GM12891 (cell line): ENCODE data around the gene SERPINB13.

Source experiments
- DNase-seq: peaks from one replicate; pipeline ENCODE4 v3.0.0; 2011; ENCODE audit warnings: low spot score; ENCODE audit not compliant: insufficient read length
- FAIRE-seq: peaks from 2 replicates; lab custom pipeline; 2011; peaks lifted over from hg19 to GRCh38; lab: Jason Lieb, UNC
- PAX5 ChIP-seq: IDR thresholded peaks from 2 replicates; pipeline ENCODE4 v1.6.1; 2011; ENCODE audit warnings: low read length, moderate library complexity, mild to moderate bottlenecking; ENCODE audit not compliant: insufficient read depth, severe bottlenecking
- POLR2A ChIP-seq: IDR thresholded peaks from 2 replicates; pipeline ENCODE4 v1.6.1; 2011; ENCODE audit warnings: low read depth, low read length, control low read depth
- POLR2AphosphoS5 ChIP-seq: IDR thresholded peaks from 2 replicates; pipeline ENCODE4 v1.6.1; 2011; ENCODE audit warnings: low read depth, low read length, control low read depth
- POU2F2 ChIP-seq: IDR thresholded peaks from 2 replicates; pipeline ENCODE4 v1.6.1; 2011; ENCODE audit warnings: low read depth, mild to moderate bottlenecking, control low read depth, low read length, moderate library complexity
- SPI1 ChIP-seq: IDR thresholded peaks from 2 replicates; pipeline ENCODE4 v1.6.1; 2011; ENCODE audit warnings: low read depth, low read length, control low read depth
- TAF1 ChIP-seq: IDR thresholded peaks from 2 replicates; pipeline ENCODE4 v1.6.1; 2011; ENCODE audit warnings: low read depth, low read length, control low read depth

Gene SERPINB13

DNA sequence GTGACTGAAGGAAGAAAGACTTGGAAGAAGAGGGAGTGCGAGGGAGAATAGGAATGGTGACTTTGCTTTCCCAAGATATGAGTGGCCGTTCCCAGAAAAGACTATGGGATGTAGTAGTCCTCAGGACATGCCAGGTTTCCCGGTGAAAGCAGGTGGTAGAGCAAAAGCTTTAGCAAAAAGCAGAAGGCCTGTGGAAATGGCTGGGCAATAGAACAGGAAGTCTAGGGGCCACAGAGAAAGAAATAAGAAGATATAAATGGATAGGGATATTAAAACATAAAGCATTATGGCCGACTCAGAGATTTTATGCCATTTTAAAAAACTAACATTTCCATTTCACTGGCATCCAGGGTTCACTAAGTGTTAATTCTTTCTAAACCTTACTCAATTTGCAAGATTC, 1.2 kb upstream of the SERPINB13 start:
- DNase-seq, result no peak
- FAIRE-seq, result no peak
- TF ChIP-seq POLR2A (no peak), TAF1 (no peak), SPI1 (no peak), POLR2AphosphoS5 (no peak)

DNA sequence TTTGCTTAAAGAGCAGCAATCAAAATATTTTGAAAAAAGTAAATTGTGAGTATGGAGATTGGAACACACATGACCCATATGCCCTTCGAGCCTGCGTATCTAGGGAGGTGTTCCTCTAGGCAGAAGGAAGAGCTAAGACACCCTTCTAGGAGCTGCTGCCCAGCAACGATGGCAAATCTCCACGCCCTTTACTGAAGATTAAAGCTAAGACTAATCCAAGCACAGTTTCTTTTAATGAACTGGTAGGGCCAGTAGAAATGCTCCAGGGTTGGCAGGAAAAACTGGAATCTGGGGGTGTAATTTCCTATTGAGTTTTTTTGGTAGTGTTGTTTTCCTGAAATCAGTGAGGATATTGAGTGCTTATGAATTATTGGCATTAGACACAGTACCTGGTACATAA, 712 bp upstream of the SERPINB13 start:
- no peak for DNase-seq
- TF ChIP-seq PAX5 (no peak), TAF1 (no peak), POLR2AphosphoS5 (no peak), SPI1 (no peak), POU2F2 (no peak), POLR2A (no peak)
- FAIRE-seq, result no peak

DNA sequence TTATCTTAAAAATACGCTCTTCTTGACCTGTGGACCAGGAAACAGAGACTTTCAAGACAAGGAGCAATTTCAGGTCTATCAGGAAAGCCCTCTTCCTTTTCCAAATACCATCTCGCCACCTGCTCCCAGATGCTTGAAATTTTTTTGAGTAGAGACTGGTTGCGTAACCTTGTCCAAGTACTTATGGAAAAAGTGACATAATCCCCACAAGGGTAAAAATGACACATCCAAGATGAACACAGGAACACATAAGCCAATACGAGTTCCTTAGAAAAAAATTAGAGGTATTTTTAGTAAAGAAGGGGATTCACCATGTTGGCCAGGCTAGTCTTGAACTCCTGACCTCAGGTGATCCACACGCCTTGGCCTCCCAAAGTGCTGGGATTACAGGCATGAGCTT, 1.8 kb downstream of the SERPINB13 start:
- TF ChIP-seq POLR2AphosphoS5, result no peak
- no peak for TF ChIP-seq SPI1
- no peak for TF ChIP-seq POLR2A
- no peak for FAIRE-seq
- no peak for DNase-seq

DNA sequence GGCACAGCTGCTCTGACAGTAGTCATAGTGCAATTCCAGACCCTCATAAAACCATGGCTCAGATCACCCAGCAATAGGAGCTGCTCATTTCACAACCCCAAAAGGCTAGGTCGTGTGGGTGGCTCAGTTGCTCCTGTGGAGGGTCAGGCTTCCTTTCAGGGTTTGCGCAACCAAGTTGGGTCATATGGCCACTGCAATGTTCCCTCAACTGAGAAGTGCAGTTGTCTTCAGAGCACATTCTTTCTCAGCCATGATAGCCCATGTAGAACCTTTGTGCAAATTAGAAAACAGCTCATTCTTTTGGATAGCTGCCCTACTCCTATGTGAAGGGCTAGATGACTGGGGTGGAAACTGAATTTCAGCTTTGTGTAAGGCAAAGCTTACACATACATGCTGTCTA, 3.2 kb downstream of the SERPINB13 start:
- no peak for DNase-seq
- TF ChIP-seq POLR2A (no peak), POLR2AphosphoS5 (no peak), PAX5 (no peak), TAF1 (no peak), POU2F2 (no peak), SPI1 (no peak)
- no peak for FAIRE-seq

DNA sequence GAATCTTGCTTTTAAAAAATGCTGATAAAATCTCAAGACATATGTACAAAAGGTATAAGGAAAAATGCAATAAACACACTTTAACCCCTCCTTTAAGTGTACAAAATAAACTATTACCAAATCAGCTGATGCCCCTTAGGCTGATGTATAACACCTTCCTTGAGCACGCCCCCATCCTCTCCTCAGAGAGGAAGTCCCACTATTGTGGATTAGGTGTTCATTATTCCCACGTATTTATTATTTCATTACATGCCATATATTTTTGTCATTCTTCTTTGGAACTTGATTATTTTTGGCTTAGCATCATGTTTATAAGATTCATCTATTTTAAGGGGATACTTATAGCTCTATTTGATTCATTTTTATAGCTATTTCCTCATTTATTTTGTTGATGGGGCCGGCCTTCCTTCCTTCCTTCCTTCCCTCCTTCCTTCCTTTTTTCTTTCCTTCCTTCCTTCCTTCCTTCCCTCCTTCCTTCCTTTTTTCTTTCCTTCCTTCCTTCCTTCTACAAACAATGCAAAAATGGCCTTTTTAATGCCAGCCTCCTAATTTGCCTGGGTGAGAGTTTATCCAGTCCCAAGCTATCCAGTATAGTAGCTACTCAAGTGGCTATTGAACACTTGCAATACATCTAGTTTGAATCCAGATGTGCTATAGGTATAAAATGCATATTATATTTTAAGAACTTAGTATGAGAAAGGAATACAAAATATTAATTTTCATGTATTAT, 4.0 kb downstream of the SERPINB13 start:
- no peak for TF ChIP-seq TAF1
- TF ChIP-seq POLR2A, result no peak
- TF ChIP-seq PAX5, result no peak
- TF ChIP-seq SPI1, result no peak
- no peak for TF ChIP-seq POU2F2
- TF ChIP-seq POLR2AphosphoS5, result no peak
- no peak for FAIRE-seq
- no peak for DNase-seq

DNA sequence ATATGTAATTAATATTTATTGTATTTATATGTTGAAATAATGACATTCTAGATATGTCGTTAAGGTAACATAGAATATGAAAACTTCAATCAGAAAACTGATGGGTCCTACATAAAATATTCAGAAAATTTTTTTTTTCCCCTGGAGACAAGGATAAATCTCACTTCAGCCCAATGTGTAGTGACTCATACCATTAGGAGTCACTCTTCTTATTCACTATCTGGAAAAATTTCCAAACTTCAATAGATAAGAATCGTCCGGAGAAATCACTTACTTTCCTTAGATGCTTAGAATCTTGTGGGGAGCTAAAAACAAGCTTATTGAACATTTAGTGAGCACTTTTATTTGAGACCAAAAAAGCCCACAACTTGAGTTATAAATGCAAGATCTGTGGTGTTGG, 4.6 kb downstream of the SERPINB13 start:
- DNase-seq, result no peak
- TF ChIP-seq POU2F2 (no peak), TAF1 (no peak), SPI1 (no peak), POLR2A (no peak), PAX5 (no peak), POLR2AphosphoS5 (no peak)
- FAIRE-seq, result no peak

DNA sequence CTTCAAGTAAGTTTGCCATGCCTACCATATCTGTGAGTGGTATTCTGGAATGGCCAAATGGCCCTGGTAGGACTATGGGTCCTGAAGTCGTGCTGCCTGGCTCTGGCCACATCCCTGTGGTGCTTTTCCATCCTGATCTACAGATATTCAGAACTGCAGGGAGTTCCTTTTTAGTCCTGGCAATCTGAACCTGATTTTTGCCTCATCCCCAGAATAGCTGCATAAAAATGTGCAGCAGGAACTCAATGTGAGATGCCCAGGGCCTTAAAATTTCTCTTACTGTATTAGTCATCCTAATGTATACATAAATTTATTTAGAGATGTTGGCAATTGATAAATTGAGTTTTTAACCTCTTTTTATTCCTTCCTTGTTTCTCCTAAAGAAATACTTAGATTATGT, 5.3 kb downstream of the SERPINB13 start:
- no peak for TF ChIP-seq POU2F2
- TF ChIP-seq SPI1, result no peak
- TF ChIP-seq PAX5, result no peak
- TF ChIP-seq TAF1, result no peak
- no peak for TF ChIP-seq POLR2A
- TF ChIP-seq POLR2AphosphoS5, result no peak
- DNase-seq, result no peak
- no peak for FAIRE-seq

DNA sequence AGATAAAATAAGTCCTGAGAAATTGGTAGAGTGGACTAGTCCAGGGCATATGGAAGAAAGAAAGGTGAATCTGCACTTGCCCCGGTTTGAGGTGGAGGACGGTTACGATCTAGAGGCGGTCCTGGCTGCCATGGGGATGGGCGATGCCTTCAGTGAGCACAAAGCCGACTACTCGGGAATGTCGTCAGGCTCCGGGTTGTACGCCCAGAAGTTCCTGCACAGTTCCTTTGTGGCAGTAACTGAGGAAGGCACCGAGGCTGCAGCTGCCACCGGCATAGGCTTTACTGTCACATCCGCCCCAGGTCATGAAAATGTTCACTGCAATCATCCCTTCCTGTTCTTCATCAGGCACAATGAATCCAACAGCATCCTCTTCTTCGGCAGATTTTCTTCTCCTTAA, 9.8 kb downstream of the SERPINB13 start:
- DNase-seq (no peak), FAIRE-seq (no peak)
- no peak for TF ChIP-seq POU2F2
- TF ChIP-seq POLR2A, result no peak
- TF ChIP-seq SPI1, result no peak
- TF ChIP-seq TAF1, result no peak
- TF ChIP-seq POLR2AphosphoS5, result no peak
- no peak for TF ChIP-seq PAX5

DNA sequence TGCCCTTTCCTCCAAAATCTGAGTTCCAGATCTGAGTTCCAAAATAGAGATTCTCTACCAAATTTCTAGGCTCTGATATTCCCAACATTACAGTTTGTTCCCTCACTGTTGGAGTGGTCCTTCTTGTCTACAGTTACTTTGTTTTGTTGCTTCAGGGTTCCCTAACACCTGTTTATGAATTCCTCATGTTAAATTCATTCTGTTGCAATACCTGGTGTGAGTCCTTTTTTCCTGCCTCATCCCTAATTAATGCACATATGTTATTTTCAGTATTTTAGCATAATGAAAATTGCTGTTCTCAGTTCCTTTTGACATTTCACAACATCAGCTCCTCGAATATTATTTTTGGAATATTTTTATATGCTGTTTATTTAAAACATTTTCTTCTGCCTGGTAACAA, 16.2 kb downstream of the SERPINB13 start:
- no peak for DNase-seq
- TF ChIP-seq POLR2AphosphoS5 (no peak), PAX5 (no peak), TAF1 (no peak), SPI1 (no peak), POU2F2 (no peak), POLR2A (no peak)
- no peak for FAIRE-seq

DNA sequence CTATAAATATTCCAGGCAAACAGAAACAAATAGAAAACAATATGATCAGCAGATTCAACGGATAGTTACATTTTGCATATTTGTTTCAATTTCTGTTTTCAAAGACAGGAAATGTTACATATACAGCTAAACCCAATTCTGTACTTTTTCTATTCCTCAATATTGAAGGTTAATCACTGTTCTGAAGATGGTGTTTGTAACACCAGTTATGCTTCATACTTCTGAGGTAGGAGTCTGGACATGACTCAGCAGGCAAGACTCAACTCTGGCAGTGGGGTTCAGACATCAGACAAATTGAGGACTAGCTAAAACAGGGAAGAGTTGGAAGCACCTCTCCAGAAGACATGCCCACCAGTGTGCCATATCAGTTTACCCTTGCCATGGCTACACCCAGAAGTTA, 16.6 kb downstream of the SERPINB13 start:
- TF ChIP-seq PAX5, result no peak
- no peak for TF ChIP-seq TAF1
- TF ChIP-seq SPI1, result no peak
- TF ChIP-seq POLR2A, result no peak
- DNase-seq, result peak; percentile 18
- FAIRE-seq, result peak; percentile 94
